MCF 10A (cell line): ENCODE measurements around the gene GRM7. TPM values are rescaled to one million over a fixed set of nuclear protein-coding genes. Genes with fewer than 3 reads are reported as not detected.

ENCODE experiments used
- BruUV-seq: library from RNA; stranded (reverse); fragments of 400-500 nt; replicated peaks from 2 replicates; lab custom pipeline; 2021; lab: Mats Ljungman, UMichigan
- CTCF ChIA-PET: fragments of 300-600 bp; sonication (Branson Sonifier 250); formaldehyde crosslinking; extraction: SDS; loops from one replicate; lab custom pipeline; 2021; ENCODE audit warnings: antibody characterized with exemption, inconsistent platforms; lab: Yijun Ruan, JAX
- POLR2A ChIA-PET: fragments of 300-600, 350-650 bp; sonication (Branson Sonifier 250); formaldehyde crosslinking; extraction: SDS; loops from one replicate; lab custom pipeline; 2020; ENCODE audit warnings: antibody characterized with exemption, inconsistent platforms; lab: Yijun Ruan, JAX
- DNase-seq: peaks from one replicate; pipeline ENCODE4 v3.0.0-alpha.2; 2018; ENCODE audit not compliant: unreplicated experiment
- H3K27ac Mint-ChIP-seq: one replicate; pipeline ENCODE4 v1.8.0; 2022; ENCODE audit warnings: mild to moderate bottlenecking, low read depth, mixed read lengths; ENCODE audit not compliant: unreplicated experiment
- H3K27me3 Mint-ChIP-seq: one replicate; pipeline ENCODE4 v1.8.0; 2022; ENCODE audit warnings: mixed read lengths; ENCODE audit not compliant: insufficient read depth, unreplicated experiment
- H3K36me3 Mint-ChIP-seq: one replicate; pipeline ENCODE4 v1.8.0; 2022; ENCODE audit warnings: mild to moderate bottlenecking, moderate library complexity, mixed read lengths; ENCODE audit not compliant: insufficient read depth, unreplicated experiment
- H3K4me1 Mint-ChIP-seq: one replicate; pipeline ENCODE4 v1.8.0; 2022; ENCODE audit warnings: mixed read lengths; ENCODE audit not compliant: insufficient read depth, unreplicated experiment
- H3K4me3 Mint-ChIP-seq: one replicate; pipeline ENCODE4 v1.8.0; 2022; ENCODE audit warnings: mild to moderate bottlenecking, moderate library complexity, mixed read lengths; ENCODE audit not compliant: unreplicated experiment
- H3K9me3 Mint-ChIP-seq: one replicate; pipeline ENCODE4 v1.8.0; 2022; ENCODE audit warnings: mixed read lengths; ENCODE audit not compliant: unreplicated experiment
- CTCF ChIP-seq: fragments of 200-600 bp; IDR thresholded peaks from one replicate; pipeline ENCODE4 v1.8.0; 2022; ENCODE audit warnings: antibody characterized with exemption, mild to moderate bottlenecking; ENCODE audit not compliant: unreplicated experiment
- intact Hi-C: fragments of 100-400 bp; cut with micrococcal nuclease; formaldehyde crosslinking; loops from 2 replicates; pipeline ENCODE4 v1.14.1; 2022
- total RNA-seq: library from RNA; stranded (reverse); gene quantifications from 2 replicates; pipeline ENCODE4 v1.2.3, GENCODE V29; 2022

The GRM7 gene
- total RNA-seq, 1 experiment from 2014 or later: not detected

GRCh38 chr3:7581831-7582230 lies 720.9 kb downstream of the GRM7 start:
- Mint-ChIP-seq H3K9me3 (peaks cover 7% of the 10 kb centered on the region), H3K27me3 (no peaks in the 10 kb centered on the region), H3K4me3 (no peak overlapping the region), H3K4me1 (no peaks in the 10 kb centered on the region), H3K27ac (no peak overlapping the region), H3K36me3 (no peaks in the 10 kb centered on the region)
- BruUV-seq: no TSS peak
- TF ChIP-seq CTCF: no peak
- CTCF ChIA-PET: interaction anchor here (0.7 to 1.4 kb wide), 3 partner anchors 27 to 727 kb away, joined by 4 read pairs; no protein-coding TSS in a partner anchor
- intact Hi-C loops: no loop called here
- DNase-seq: no peak
- POLR2A ChIA-PET: interaction anchor here (0.5 to 1.1 kb wide), 2 partner anchors 11 to 469 kb away, joined by 3 read pairs; no protein-coding TSS in a partner anchor

- POLR2A ChIA-PET: interaction anchor here (0.7 kb wide), 1 partner anchor 11 kb away, joined by 3 read pairs; no protein-coding TSS in a partner anchor
- no peak overlapping the region for H3K4me3 Mint-ChIP-seq
- intact Hi-C loops: no loop called here
- H3K36me3 Mint-ChIP-seq: no peaks in the 10 kb centered on the region
- H3K27me3 Mint-ChIP-seq: no peaks in the 10 kb centered on the region
- H3K27ac Mint-ChIP-seq: no peak overlapping the region
- DNase-seq: no peak
- CTCF ChIA-PET: no interaction called here
- H3K4me1 Mint-ChIP-seq: no peaks in the 10 kb centered on the region
- BruUV-seq: no TSS peak
- TF ChIP-seq CTCF: no peak
- H3K9me3 Mint-ChIP-seq: peaks cover 7% of the 10 kb centered on the region
These were observed 724.1 kb downstream of the GRM7 start for GRCh38 chr3:7585052-7585451.

GRCh38 chr3:7588236-7588635 lies 727.3 kb downstream of the GRM7 start:
- no TSS peak for BruUV-seq
- no peaks in the 10 kb centered on the region for H3K9me3 Mint-ChIP-seq
- H3K4me3 Mint-ChIP-seq: no peak overlapping the region

GRCh38 chr3:7589526-7589925 lies 728.6 kb downstream of the GRM7 start:
- Mint-ChIP-seq H3K27ac (no peak overlapping the region), H3K27me3 (no peaks in the 10 kb centered on the region), H3K36me3 (no peaks in the 10 kb centered on the region), H3K4me1 (peaks cover 5% of the 10 kb centered on the region), H3K4me3 (no peak overlapping the region), H3K9me3 (no peaks in the 10 kb centered on the region)
- POLR2A ChIA-PET: no interaction called here
- intact Hi-C loops: no loop called here
- CTCF ChIA-PET: interaction anchor here (1.1 kb wide), 1 partner anchor 113 kb away, joined by 3 read pairs; no protein-coding TSS in a partner anchor
- no peak for TF ChIP-seq CTCF
- no TSS peak for BruUV-seq
- DNase-seq: no peak

More at GRCh38 chr3:7588236-7588635, 727.3 kb downstream of the GRM7 start:
- intact Hi-C loops: no loop called here
- no peak for DNase-seq
- Mint-ChIP-seq H3K27me3 (no peaks in the 10 kb centered on the region), H3K4me1 (peaks cover 5% of the 10 kb centered on the region), H3K36me3 (no peaks in the 10 kb centered on the region), H3K27ac (no peak overlapping the region)
- TF ChIP-seq CTCF: no peak
- ChIA-PET CTCF (interaction anchor here (0.7 kb wide), 2 partner anchors 28 to 295 kb away, joined by 3 to 4 read pairs; no protein-coding TSS in a partner anchor), POLR2A (no interaction called here)
